PFSK-1 (cell line): Measurements from ENCODE around the gene ABCA7.

Experiments
- POLR2AphosphoS5 ChIP-seq: IDR thresholded peaks from 2 replicates; pipeline ENCODE4 v1.6.1; 2012; ENCODE audit warnings: low read depth, mild to moderate bottlenecking, control low read depth, low read length, moderate library complexity
- REST ChIP-seq, 2 experiments: IDR thresholded peaks; 2 replicates each; pipeline versions ENCODE4 v1.6.1 to v1.8.0; 2011 to 2012; ENCODE audit warnings: low read depth in 2 of 2, low read length in 2 of 2, control low read depth in 1 of 2, inconsistent platforms in 1 of 2, mild to moderate bottlenecking in 1 of 2, moderate library complexity in 1 of 2; ENCODE audit not compliant: insufficient read depth in 1 of 2
- SIN3A ChIP-seq: IDR thresholded peaks from 2 replicates; pipeline ENCODE4 v1.6.1; 2012; ENCODE audit warnings: mild to moderate bottlenecking, low read length, moderate library complexity, borderline replicate concordance; ENCODE audit not compliant: insufficient read depth
- TAF1 ChIP-seq: IDR thresholded peaks from 2 replicates; pipeline ENCODE4 v1.6.1; 2012; ENCODE audit warnings: low read length, control low read depth, borderline replicate concordance; ENCODE audit not compliant: insufficient read depth

GRCh38 chr19:1063030-1063908 is 23.4 kb downstream of the ABCA7 start:
- TF ChIP-seq REST (IDR thresholded peaks at IDR 0.05; ENCODE audit: insufficient read depth in 1 of 2, low read depth in 2 of 2, low read length in 2 of 2), result no peak
- TF ChIP-seq TAF1, result no peak
- TF ChIP-seq SIN3A, result no peak
- no peak for TF ChIP-seq POLR2AphosphoS5
